Stimulated activated CD8-positive, alpha-beta memory T cell treated with anti-CD3 and anti-CD28 coated beads, Interleukin-15, amount 100 ng/mL, for 48 hours (primary cell): ENCODE data around the gene KCNK10.

ENCODE experiments used
- DNase-seq, 2 donors: peaks; one replicate each; pipeline ENCODE4 v3.0.0-alpha.2; 2020; ENCODE audit warnings: low read depth in 2 of 2

KCNK10 gene

DNA sequence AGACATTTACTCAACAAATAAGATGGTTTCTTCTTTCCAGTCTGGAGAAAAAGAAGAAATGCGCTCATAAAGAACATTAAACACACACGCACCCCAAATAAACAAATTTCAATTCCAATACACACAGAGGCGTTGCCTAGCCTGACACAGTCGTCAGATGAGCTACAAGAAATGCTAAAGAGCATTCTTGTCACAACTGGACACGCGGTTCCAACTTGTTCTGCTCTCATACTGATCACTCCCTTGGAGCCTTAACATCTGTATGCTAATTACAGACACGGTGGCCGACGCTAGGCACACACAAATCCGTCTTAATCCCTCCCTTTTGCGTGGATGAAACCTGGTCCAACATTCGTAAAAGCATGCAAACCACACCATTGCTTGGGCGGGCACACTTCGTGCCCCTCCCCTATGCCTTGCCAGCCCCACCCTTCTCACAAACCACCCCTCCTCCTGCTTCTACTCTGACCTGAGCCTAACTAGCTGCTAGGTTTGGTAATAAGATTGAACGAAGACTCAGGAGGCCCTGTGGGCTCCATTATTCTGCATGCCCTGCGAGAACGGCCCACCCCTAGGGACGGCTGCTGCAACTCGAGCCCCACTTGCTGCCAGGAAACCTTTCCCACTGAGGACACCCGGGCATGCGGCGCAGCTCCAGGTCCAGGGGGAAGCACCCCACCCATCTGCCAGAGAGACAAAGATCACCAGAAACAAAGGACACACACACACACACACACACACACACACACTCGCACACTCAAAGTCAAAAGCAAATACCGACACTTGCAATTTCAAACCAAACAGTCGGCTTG, 1.2 kb downstream of the KCNK10 start:
- DNase-seq, result no peak

DNA sequence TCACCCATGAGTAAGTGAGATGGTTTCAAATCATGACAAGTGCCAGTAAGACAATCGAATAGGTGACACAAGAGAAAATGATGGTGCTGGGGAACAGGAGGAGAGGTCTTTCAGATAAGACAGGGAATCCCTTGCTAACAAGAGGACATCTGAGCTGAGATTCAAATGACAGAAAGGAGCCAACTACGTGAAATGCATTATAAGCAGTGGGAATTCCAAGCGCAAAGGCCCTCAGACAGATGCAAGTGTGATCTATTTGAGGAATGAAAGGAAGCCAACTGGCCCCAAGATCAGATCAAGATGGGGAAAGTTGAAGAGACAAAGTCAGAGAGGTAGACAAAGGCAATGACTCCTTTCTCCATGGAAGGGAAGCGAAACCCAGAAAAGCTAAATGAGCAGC, 4.7 kb downstream of the KCNK10 start:
- DNase-seq, result no peak

DNA sequence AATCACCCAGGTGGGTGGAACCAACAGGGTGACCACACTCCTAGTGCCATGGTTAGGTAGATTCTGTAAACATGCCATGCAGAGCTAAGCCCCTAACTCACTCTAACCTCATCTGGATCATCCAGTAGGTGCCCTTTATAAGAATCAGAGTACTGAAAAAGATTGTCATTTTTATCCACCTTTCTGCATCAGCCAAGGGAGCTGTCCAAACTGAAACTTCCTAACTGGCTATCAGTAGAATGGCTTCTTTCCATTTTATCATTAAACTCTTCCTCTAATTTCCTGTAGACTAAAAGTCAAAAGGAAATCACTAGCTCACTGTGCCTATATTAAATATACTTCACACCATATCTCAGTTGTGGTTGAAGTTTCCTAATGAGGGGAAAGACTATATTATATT, 6.5 kb downstream of the KCNK10 start:
- DNase-seq, result no peak

DNA sequence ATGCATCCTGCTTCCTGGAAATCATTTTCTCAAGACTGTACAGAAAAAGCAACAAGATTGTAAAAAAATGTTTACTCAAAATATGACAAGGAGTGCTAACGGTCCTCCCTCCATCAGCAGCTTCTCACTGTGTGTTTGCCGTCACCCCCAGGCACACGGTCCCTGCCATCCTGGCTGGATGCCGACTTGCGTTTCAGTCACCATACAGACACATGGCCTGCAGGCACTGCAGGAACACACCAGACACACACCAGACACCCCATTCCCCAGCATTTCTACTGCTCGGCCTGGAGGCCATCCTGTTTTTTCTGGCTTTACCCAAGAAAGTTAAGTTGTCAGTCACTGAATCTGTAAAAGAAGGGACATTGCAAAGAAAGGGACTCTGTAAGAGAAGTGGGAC, 10.8 kb downstream of the KCNK10 start:
- DNase-seq, result no peak

DNA sequence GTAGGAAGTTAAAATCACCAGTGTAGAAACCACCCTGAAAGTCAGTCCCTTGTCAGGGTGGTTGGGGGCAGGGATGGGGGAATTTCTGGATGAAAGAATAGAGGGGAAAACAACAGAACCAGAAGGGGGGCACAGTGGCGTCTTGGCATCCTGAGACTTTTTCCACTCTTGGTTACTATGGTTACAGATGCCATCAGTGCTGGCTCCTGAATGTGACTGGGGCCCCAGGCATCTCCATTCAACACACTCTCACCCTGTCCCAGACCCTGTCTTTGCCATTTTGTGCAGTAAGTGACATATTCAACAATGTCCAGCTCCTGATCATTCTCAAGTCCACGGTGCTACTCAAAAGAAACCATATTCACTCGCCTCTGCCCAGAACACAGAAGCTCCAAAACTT, 11.3 kb downstream of the KCNK10 start:
- DNase-seq, result no peak

DNA sequence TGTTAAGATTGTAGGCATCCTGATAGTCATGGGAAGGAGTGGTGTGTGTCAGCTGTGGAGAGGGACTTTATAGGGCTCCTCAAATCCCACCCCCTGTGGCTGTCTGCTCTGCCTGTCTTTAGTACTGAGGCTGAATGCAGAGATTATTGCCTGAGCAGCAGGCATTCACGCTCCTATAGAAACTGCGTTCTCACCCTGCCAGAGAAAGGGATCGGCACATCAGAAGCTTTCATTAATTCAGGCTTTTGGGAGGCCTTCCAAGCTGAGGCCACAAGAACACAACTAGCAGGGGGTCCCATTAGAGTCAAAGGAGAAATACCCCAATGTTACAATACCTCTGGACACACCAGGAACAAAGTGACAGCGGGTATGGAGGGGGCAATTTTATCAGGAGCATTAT, 12.6 kb downstream of the KCNK10 start:
- DNase-seq, result no peak

DNA sequence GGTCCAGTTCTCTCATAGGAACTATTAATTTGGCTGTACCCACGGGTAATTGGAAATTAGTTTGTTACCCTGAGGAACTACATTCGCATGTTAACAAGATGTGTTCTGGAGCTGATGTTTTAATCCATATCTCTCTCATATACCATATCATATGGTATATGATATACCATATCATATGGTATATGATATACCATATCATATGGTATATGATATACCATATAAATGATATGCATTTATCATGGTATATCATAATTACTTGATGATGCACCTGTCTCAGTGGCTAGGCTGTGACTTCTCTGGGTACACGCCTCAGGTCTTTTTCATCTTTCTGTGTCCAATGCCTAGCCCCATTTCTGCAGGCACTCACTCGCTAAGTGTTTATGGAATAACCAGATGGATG, 13.0 kb downstream of the KCNK10 start:
- no peak for DNase-seq

DNA sequence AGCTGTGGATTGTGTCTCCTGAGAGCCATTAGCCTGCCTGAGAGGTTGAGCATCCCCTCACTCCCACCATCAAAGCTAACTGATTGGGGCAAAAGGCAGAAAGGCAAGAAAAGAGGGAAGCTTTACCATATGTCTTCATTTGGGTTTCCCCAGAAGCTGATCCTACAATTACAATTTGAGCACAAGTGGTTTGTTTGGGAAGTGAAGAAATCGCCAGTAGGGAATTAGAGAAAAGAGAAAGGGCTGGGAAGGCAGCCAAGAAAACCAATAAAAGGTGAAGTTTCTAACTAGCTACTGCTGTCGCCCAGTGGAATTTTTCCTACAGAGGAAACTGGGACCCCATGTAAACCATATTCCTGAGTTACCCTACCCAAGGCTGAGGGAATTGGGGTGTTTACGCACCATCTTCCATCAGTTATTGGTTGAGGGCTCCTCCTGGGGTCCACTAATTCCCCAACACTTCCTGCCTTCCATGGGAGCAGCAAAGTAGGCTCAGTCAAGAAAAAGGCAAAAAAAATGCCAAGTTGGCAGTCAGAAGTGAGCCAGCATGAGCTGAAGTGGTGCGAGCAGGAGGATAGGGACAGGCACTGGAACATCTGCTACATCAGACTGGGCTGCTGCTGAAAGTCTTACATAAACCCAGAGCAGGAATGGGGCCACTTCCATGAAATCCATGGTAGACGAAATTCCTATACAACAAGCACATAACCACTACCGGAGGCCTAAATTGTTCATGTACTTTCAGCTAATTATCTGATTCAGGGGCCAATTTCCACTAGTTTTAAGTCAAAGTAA, 17.3 kb downstream of the KCNK10 start:
- no peak for DNase-seq

DNA sequence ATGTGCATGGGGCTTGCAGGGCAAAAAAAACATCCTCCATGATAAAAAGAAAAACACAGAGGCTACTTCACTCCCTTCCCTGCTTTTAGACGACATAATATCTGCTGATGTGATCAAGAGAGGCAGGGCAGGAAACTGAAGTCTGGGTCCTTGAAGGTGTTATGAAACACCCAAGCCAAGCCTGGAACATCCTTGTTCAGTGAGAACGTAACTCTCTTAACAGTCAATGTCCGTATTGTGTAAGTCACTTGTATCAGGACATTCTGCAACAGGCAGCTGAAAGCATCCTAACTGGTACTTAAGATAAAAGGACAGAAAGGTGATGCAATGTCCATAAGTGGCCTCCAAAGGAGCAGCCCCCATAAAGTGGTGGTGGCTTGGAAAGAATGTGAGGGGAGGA, 20.0 kb downstream of the KCNK10 start:
- no peak for DNase-seq

DNA sequence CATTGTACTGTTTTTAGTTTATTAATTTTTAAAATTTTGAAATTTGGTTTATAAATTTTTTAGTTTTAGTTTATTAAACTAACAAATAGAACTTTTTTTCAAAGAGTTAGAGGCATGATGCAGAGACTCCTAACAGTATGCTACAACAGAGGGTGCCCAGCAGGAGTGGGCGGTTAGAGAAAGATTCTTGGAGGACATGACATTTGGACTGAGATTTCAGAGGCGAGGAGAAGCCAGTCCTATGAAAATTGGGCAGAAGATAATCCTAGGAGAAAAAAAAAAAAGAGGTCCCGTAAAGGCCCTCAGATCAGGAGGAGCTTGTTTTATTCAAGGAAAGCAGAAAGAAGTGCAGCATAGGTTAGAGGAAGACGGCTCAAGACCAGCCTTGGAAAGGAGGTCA, 21.7 kb downstream of the KCNK10 start:
- no peak for DNase-seq

DNA sequence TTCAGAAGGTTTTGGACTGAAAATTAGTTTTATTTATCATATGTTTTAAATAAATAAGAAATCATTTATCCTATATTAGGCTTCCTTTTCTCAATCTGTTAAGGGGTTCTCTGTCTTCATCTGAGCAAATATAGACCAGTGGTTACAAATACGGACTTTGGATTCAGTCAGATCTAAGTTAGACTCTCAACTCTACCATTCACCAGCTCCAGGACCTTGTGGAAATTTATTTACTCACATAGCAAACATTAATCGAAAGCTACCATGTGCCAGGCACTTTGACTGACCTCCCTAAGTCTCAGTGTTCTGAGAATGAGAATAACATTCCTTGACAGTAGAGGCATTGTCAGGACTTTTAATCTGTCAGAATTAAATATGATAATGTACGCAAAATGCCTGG, 22.3 kb downstream of the KCNK10 start:
- no peak for DNase-seq

DNA sequence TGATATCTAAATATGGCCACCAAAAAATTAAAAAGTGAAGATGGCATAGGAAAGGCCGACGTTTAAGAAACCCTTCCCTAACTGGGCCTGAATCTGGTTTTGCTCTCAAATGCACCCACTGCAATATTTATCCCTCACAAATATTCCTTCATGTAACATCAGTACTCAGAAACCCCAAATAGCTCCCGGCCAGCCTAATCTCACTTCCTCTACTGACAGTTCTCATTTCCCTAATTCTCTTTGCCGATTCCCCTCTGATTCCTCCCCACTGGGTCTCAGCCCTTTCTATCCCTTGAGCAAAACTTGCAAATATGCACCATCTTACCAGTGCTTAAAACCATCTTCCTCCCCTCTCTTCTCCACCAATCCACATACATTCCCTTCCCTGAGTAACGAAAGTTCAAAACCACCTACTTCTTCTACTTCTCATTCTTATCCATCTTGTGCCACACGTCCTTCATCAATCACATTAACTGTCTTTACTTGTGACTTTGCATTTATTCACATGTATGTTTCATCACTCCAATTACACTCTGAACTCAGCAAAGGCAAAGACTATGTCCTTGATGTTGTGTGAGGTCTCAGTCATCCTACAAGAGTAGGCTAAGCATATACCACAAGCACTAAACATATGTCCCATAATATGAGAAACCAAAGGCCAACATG, 23.1 kb downstream of the KCNK10 start:
- no peak for DNase-seq

DNA sequence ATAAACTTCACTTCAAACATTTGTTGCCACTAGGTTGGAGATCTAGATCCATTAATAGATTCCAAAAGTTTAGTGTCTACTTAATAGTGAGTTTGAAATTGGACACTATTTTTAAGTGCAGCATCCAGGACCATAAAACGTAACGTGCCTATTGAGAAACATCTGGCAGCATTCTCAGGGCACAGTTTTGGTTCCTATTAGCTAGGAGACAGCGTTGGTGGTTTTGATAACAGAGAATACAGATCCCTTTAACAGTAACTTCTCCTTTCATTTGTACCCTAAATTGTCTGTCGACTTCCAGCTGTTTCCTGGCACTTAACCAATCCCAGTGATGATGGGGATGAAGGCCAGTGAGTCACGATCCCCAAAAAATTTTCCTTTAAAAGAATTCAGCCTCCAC, 25.8 kb downstream of the KCNK10 start:
- DNase-seq, result no peak

DNA sequence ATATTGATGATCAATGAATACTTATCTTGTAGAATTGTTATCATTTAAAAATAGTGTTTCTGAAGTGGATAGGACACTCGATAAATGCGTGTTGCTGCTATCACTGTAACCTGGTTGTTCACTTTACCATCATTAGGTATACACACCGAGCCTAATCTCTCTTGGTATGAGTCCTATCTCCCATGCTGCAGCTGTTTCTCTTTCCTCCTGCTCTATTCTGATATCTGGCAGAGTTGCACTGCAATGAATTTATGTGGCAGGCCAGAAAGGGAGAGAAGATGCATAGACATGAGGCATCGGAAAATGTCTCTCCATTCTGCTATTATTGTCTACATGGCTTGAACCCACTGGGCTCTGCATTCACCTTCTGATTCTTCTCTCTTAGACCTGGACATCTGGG, 26.7 kb downstream of the KCNK10 start:
- DNase-seq, result no peak

DNA sequence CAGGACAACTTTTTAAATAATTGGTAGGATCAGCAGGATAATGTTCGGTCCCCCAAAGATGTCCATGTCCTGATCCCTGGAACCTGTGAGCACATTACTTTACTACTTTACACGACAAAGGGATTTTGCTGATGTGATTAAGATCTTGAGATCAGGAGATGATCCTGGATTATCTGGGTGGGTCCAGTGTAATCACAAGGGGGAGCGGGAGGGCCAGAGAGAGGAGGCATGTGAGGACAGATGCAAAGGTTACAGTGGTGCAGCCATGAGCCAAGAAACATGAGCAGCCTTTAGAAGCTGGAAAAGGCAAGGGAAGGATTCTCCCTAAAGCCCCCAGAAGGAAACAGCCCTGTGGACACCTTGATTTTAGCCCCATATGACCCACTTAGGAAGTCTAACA, 33.1 kb downstream of the KCNK10 start:
- DNase-seq, result no peak

DNA sequence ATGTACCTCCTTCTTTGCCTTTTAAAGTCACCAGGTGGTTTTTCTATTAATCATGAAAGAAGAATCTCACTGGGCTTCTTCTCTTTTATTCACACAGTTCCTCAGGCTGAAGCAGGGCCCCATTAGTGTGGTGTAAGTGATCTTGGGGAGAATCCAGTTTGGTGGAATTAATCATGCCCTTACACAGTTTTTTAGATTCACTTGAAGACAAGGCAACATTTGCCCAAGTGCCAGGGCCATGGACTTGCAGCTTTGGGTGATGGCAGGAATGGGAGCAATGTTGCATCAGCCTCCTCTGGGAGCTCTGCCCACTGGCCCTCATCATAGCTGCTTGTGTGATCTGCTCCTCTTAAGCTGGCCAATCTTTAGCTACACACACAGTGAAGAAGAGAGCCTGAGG, 33.8 kb downstream of the KCNK10 start:
- DNase-seq, result no peak

DNA sequence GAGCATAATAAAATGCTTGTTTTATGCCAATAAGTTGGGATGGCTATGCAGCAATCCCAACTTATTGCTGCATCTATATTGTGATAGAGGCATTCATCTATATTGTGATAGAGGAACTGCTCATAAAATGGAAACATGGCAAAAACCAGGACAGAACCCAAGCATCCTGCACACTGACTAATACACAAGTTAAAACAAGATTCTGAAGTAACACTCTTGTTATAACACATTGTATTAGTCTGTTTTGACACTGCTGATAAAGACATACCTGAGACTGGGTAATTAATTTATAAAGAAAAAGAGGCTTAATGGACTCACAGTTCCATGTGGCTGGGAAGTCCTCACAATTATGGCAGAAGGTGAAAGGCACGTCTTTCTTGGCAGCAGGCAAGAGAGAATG, 36.8 kb downstream of the KCNK10 start:
- no peak for DNase-seq

DNA sequence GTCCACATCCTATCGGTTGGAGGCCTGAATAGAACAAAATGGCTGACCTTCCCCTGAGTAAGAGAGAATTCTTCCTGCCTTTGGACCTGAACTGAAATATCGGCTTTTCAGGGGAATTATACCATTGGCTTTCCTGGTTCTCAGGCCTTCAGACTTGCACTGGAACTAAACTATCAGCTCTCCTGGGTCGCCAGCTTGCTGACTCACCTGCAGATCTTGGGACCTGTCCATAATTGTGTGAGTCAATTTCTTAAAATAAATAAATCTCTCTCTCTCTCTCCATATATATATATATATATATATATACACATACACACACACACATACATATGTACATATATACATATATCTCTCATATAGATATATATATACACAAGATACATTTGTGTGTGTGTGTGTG, 41.6 kb downstream of the KCNK10 start:
- DNase-seq, result no peak

DNA sequence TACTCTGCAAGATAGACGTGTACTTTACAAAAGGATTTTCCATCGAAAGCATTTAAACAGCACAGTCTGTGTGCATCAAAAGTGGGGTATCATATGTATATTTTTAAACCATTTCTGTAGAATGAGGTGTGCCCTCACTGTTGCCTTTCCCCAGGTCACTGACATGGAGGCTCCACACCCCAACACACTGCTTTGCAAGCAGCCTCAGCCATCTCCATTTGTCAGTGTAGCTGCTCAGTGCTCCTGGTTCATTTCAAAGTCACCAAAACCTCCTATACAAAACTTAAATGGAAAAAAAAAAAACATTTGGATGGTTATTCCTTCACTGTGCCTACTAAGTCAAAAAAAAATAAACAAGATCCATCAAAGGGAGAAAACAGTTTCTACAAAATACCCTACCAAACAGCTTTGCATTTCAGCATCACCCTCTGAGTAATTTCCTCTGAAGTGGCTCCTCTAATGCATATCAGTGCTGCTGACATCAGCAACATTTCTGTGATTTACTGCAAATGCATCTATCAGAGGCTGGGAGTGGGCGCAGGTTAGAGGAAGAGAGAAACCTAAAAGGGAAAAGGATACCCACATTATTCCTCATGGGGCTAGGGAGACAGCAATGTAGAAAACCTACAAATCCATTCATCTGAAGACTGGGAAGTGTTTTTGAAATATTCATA, 46.0 kb downstream of the KCNK10 start:
- DNase-seq, result no peak

DNA sequence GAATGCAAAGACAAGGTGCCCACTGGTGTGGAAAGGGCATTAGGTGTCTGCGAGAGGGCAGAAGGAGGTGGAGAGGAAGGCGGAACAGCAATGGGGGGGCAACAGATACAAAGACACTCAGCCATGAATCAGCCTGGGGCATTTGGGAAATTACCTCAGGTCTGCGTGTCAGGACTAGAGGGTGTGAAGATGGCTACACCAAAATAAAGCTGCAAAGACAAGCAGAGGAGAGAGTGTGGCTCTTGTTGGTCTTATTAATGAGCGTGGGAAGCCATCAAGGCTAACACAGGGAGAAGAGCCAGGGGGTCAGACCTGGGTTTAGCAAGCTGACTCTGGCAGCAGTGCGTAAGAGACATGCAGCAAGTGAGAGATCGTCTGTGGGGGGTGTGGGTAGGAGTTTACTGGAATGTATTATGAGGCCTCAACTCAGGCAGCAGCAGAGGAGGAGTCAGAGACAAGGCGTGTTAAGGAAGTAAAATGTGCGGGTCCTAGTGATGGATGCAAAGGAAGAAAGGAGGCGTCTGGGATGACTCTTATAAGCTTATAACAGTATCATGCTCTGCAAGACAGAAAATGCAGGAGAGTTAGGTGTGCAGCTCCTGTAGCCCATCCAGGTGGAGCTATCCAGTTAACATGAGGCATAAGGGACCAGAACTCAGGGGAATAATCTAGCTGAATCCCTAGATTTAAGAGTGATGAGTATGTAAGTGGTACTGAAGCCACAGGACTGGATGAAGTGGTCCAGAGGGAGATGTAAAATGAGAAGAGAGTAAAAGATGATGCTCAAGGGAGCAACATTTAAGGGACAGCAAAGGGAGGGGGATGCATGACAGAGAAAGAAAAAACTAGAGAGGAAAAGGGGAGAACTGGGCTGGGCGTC, 50.4 kb downstream of the KCNK10 start:
- DNase-seq, result no peak

DNA sequence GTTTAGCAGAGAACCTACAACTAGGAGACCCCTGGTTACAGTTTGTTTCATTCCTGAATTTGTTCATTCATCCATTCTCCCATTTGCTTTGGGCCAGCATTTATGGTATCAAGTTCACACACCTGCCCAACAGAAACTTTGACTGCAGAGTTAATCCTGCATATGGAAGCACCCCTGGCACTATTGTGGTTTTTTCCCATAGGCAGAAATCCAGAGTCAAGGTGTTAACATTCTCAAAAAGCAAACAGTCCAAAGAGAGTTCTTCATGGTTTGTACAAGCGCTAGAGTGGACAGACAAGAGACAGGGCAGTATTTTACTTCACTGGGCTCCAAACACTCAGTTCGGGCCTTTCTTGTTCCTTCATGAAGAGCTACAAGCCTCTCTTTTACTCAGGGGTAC, 51.9 kb downstream of the KCNK10 start:
- no peak for DNase-seq
